Activated naive CD4-positive, alpha-beta T cell treated with anti-CD3 and anti-CD28 coated beads, Interleukin-2, amount 10 ng/mL, durations not matched to agents 7 days and 5 days (primary cell): Measurements from ENCODE around the gene DIS3L2.
A peak's percentile ranks its signal among the peaks of the same experiment; 100 is the strongest.
"Not testable (repeated sequence)": the region's sequence is repeated elsewhere in the genome, so short reads cannot be mapped to it uniquely, and the experiment has no call there.

ENCODE experiments used
- CTCF ChIA-PET: fragments of 350-600 bp; sonication (Branson Sonifier 250); formaldehyde crosslinking; loops from one replicate; lab custom pipeline; 2021; ENCODE audit warnings: antibody characterized with exemption; lab: Charles Lee
- DNase-seq: peaks from one replicate; pipeline ENCODE4 v3.0.0-alpha.2; 2020
- H3K27ac Mint-ChIP-seq: one replicate; pipeline ENCODE4 v1.8.0; 2021; ENCODE audit warnings: mild to moderate bottlenecking, moderate library complexity, mixed read lengths
- H3K27me3 Mint-ChIP-seq: one replicate; pipeline ENCODE4 v1.8.0; 2021; ENCODE audit warnings: mild to moderate bottlenecking, mixed read lengths
- H3K36me3 Mint-ChIP-seq: one replicate; pipeline ENCODE4 v1.8.0; 2021; ENCODE audit warnings: mixed read lengths
- H3K4me1 Mint-ChIP-seq: one replicate; pipeline ENCODE4 v1.8.0; 2021; ENCODE audit warnings: mixed read lengths
- H3K4me3 Mint-ChIP-seq: one replicate; pipeline ENCODE4 v1.8.0; 2021; ENCODE audit warnings: mild to moderate bottlenecking, moderate library complexity, mixed read lengths
- H3K9me3 Mint-ChIP-seq: one replicate; pipeline ENCODE4 v1.8.0; 2021; ENCODE audit warnings: mixed read lengths

Gene DIS3L2

DNA sequence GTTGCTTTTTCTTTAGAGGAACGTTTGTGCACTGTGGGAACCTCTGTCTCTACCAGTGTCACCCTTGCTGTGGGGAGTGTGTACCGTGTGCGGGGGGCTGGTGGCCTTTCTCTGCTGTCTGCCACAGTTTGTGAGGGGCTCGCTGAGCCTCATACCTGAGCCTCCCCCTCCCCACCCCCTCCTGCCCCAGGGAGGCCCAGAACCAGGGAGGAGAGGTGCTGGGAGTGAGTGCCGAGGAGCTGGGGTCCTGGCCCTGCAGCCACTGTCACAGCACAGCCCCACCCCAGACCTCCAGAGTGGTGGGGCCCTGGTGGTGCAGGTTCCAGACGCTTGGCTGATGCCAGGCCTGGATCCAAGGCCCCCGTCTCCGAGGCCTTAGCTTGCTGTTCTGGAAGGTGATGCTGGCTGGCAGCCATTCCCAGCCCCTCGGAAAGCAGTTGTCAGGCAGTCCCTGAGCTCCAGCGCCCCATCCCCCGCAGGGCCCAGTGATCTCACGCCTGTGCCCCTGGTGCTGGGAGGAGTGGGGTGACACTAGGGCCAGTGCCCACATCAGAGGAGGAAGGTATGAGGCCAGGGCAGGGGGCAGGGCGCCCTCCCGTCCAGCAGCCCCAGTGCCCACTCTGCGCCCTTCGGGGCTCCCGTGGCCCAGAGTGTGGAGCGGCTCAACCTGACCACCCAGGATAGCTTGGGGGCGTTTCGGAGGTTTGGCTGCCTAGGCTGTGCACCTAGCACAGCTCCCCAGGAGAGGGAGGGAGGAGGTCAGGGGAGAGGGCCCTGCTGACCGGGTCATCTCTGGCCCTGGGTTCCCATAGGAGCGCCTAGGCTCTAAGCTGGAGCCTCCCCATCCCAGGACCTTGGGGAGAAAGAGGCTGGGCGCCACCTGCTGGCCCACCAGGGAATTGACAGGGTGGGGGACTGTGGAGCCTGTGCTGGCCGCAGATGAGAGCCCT lies 364.1 kb downstream of the DIS3L2 start:
- peak; percentile 65 for DNase-seq
- peaks cover 30% of the 10 kb centered on the region for H3K4me1 Mint-ChIP-seq
- no peaks in the 10 kb centered on the region for H3K9me3 Mint-ChIP-seq
- no peak overlapping the region for H3K27ac Mint-ChIP-seq
- no peaks in the 10 kb centered on the region for H3K36me3 Mint-ChIP-seq
- H3K4me3 Mint-ChIP-seq, result no peak overlapping the region
- H3K27me3 Mint-ChIP-seq, result no peaks in the 10 kb centered on the region
- CTCF ChIA-PET, result interaction anchor here (0.9 to 5.1 kb wide), 17 partner anchors 11 to 425 kb away, joined by 3 to 40 read pairs (median 11); partner anchors contain the start of gene NPPC

DNA sequence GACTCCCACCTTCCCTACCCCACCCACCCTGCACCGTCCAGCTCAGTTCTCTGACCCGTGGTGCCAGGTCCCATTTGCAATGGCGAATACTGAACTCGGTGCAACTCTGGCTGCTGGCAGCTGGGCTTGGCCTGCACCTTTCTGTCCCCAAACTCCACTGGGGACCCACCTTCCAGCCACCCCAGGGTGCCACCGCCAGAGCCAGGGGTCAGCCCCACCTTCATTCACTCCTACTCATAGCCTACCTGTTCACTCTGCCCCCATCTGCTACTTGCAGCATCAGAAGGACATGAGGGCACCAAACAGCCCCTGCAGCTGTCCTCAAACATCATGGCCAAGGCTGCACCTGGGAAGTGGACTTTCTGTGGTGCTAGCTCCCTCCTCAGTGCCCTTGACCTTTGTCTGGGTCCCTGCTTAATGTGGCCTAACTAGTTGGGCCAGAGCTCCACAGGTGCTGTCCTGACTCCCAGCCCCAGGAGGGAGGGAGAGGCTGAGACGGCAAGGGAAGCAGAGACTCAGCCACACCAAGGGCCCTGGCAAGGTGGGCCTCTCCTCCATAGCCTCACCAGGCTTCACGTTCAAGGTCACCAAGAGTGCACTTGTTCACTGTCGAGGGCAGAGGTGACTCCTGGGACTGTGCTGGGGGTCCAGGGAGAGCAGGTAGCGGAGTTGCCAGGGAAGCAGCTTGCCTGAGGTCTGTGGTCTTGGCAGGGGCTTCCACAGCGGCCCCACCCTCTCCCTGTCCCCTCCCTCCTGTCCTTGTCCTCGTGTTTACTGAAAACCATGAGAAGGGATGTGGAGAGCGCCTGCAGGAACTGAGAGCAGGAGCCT lies 365.0 kb downstream of the DIS3L2 start:
- not testable (repeated sequence) for DNase-seq, H3K4me3 Mint-ChIP-seq, H3K27me3 Mint-ChIP-seq, H3K9me3 Mint-ChIP-seq, H3K27ac Mint-ChIP-seq, H3K36me3 Mint-ChIP-seq
- peaks cover 21% of the 10 kb centered on the region for H3K4me1 Mint-ChIP-seq
- CTCF ChIA-PET, result interaction anchor here (0.7 to 5.1 kb wide), 19 partner anchors 11 to 426 kb away, joined by 3 to 40 read pairs (median 8); partner anchors contain the start of gene NPPC

DNA sequence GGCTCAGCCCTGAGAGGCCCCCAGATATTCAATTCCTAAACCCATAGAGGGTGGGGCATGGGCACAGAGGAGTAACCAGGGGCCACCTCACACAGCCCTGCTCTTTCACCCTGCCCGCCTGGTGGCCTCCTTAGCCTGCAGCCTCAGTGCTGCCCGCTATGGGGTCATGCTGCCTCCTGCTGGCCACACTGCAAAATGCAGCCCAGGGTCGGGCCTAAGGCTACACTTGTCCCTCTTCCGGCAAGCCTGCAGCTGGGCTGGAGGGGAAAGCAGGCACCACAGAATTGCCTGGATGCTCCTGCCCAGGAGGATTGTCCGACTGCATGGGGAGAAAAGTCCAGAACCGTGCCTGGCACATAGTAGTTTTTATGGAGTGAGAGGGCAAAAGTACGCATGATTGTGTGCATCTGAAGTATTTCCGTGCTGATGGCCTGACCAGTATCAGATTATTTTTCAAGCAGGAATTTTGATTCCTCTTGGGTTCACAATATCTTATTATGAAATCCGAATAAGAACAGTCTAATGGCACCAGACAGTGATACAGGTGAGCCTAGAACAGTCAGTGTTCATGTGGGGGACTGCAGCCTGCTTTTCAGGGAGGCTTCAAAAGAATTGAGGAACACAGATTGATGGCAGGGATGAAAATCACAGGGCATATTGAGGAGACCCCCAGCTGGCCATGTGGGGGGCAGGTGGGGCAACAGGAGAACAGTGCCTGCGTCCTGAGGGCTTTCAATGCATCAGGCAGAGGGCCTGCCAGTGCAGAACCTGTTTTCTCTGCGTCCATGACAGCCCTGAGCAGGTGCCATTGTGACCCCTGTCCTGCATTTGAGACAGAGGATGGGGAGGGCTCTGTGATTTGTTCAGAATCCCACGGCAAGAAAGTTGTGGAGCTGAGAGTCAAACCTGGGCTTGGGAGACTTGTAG lies 365.9 kb downstream of the DIS3L2 start:
- Mint-ChIP-seq H3K9me3 (no peaks in the 10 kb centered on the region), H3K27me3 (no peaks in the 10 kb centered on the region), H3K4me1 (peaks cover 12% of the 10 kb centered on the region), H3K4me3 (no peak overlapping the region), H3K27ac (peak overlapping the region; percentile 28), H3K36me3 (no peaks in the 10 kb centered on the region)
- CTCF ChIA-PET, result interaction anchor here (0.6 to 5.1 kb wide), 20 partner anchors 12 to 420 kb away, joined by 3 to 40 read pairs (median 4); partner anchors contain the start of gene NPPC
- peak; percentile 91 for DNase-seq

GRCh38 chr2:232328032-232328422 lies 366.5 kb downstream of the DIS3L2 start:
- peak; percentile 20 for DNase-seq
- CTCF ChIA-PET, result interaction anchor here (0.6 to 5.1 kb wide), 12 partner anchors 11 to 421 kb away, joined by 3 to 40 read pairs (median 6); partner anchors contain the start of gene NPPC
- Mint-ChIP-seq H3K27ac (no peak overlapping the region), H3K36me3 (no peaks in the 10 kb centered on the region), H3K4me1 (peaks cover 5% of the 10 kb centered on the region), H3K4me3 (no peak overlapping the region), H3K9me3 (no peaks in the 10 kb centered on the region), H3K27me3 (no peaks in the 10 kb centered on the region)

- H3K36me3 Mint-ChIP-seq, result no peaks in the 10 kb centered on the region
- CTCF ChIA-PET, result interaction anchor here (0.6 to 5.1 kb wide), 10 partner anchors 10 to 422 kb away, joined by 3 to 40 read pairs (median 6); partner anchors contain the start of gene NPPC
- H3K27ac Mint-ChIP-seq, result no peak overlapping the region
- H3K4me1 Mint-ChIP-seq, result peaks cover 5% of the 10 kb centered on the region
- H3K27me3 Mint-ChIP-seq, result no peaks in the 10 kb centered on the region
- H3K9me3 Mint-ChIP-seq, result no peaks in the 10 kb centered on the region
- H3K4me3 Mint-ChIP-seq, result no peak overlapping the region
- peak; percentile 14 for DNase-seq
These were observed 367.3 kb downstream of the DIS3L2 start for GRCh38 chr2:232328516-232329460.

GRCh38 chr2:232329716-232330067 lies 368.2 kb downstream of the DIS3L2 start:
- Mint-ChIP-seq H3K27me3 (no peaks in the 10 kb centered on the region), H3K9me3 (no peaks in the 10 kb centered on the region), H3K4me3 (no peak overlapping the region), H3K36me3 (no peaks in the 10 kb centered on the region), H3K27ac (no peak overlapping the region), H3K4me1 (peaks cover 4% of the 10 kb centered on the region)
- CTCF ChIA-PET, result no interaction called here
- peak; percentile 8 for DNase-seq

DNA sequence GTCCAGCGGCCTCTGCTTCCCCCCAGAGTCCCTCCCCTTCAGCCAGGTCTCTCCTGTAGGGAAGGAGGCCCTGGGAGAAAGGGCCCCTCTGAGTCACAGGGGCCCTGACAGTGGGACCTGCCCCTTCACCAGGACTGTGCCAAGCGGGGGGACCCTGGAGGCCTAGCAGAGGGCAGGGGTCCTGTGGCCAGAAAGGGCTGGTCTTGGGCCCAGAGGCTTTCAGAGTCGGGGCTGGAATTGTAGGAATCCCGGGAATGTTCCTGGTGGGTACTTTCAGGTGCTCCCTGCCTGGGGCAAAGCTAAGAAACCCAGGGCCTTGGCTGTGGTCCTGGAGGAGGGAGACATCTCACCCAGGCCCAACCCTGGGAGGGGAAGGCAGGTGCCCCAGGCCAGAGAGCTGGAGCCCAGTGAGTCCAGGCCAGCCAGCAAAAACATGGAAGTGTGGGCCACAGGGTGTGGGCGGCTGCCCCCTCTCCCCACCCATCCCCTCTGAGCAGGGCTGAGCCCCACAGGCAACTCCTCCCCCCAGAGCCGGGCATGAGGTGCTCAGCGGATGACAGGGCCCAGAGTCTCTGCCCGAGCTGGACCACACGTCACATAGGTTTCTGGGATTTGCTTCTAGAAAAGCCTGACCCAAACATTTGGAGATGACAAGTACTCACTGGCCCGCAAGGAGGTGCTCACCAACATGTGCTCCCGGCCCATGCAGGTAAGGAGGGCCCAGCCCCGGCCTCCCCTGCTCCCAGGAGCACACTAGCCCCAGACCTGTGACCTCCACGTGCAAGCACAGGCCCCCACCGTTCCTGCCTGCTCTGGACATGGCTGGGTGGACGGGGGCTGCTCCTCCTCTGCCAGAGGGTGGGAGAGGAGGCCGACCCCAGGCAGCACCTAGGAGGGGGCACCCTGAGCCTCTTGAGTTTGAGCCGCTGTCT lies 368.8 kb downstream of the DIS3L2 start:
- H3K4me1 Mint-ChIP-seq, result peaks cover 4% of the 10 kb centered on the region
- no peak overlapping the region for H3K4me3 Mint-ChIP-seq
- CTCF ChIA-PET, result no interaction called here
- DNase-seq, result peak; percentile 16
- H3K27me3 Mint-ChIP-seq, result no peaks in the 10 kb centered on the region
- no peak overlapping the region for H3K27ac Mint-ChIP-seq
- H3K9me3 Mint-ChIP-seq, result no peaks in the 10 kb centered on the region
- no peaks in the 10 kb centered on the region for H3K36me3 Mint-ChIP-seq

DNA sequence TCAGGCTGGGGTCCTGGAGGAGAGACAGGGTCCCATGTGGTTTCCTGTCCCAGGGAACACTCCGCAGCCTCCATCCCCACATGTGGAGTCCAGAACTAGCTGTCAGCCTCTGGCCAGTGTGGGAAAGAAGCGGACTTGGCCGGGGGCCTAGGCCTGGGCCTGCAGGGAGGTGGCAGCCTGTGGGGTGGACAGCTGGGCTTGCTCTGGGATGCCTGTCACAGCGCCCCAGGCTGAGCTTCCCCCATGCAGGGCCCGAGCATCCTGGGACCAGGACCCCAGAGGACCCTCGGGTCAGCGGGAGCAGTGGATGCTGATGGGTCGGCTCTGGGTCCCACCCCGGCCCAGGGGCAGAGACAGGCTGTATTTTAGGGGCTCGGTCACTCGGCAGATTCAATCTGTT lies 369.5 kb downstream of the DIS3L2 start:
- H3K36me3 Mint-ChIP-seq, H3K9me3 Mint-ChIP-seq, CTCF ChIA-PET, H3K27me3 Mint-ChIP-seq, H3K4me3 Mint-ChIP-seq, H3K27ac Mint-ChIP-seq, H3K4me1 Mint-ChIP-seq: not testable (repeated sequence)
- DNase-seq, result peak; percentile 7

DNA sequence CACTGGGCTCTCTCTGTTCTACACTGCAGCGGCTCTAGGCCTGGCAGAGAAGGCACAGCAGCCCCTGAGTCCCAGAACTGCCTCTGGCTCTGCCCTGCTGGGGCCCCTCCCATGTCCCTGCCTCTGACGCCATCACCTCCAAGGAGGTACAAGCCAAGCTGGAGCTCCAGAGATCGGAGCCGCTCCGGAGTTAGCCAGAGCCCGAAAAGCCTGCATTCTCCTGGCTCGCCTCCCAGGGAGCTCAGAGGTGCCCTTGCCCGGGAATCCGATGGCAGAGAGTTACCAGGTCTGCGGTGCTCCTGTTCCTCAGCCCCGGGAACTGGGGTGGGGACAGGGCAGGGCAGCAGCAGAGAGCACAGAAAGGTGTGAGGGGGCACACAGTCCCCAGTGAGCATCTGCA lies 370.1 kb downstream of the DIS3L2 start:
- H3K4me3 Mint-ChIP-seq, H3K27me3 Mint-ChIP-seq, H3K4me1 Mint-ChIP-seq, H3K9me3 Mint-ChIP-seq, H3K27ac Mint-ChIP-seq, CTCF ChIA-PET, H3K36me3 Mint-ChIP-seq: not testable (repeated sequence)
- peak; percentile 6 for DNase-seq

GRCh38 chr2:232332244-232332939 lies 370.9 kb downstream of the DIS3L2 start:
- peak; percentile 11 for DNase-seq
- not testable (repeated sequence) for H3K4me3 Mint-ChIP-seq, H3K27ac Mint-ChIP-seq, H3K27me3 Mint-ChIP-seq, H3K36me3 Mint-ChIP-seq, H3K9me3 Mint-ChIP-seq, H3K4me1 Mint-ChIP-seq
- CTCF ChIA-PET, result interaction anchor here (5.3 kb wide), 1 partner anchor 32 kb away, joined by 41 read pairs; no protein-coding TSS in a partner anchor

DNA sequence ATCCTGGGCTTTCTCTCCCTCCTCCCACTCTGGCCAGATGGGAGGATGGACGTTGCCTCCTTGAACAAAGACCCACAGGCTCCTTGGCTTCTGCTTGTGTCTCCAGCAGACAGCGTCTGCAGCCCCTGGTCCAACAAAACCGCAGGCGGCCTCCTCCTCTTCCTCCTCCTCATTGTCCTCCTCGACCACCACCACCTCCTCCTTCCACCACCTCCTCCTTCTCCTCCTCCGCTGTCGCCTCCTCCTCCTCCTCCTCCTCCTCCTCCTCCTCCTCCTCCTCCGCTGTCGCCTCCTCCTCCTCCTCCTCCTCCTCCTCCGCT lies 371.4 kb downstream of the DIS3L2 start:
- Mint-ChIP-seq H3K27ac (no peak overlapping the region), H3K27me3 (no peaks in the 10 kb centered on the region), H3K36me3 (no peaks in the 10 kb centered on the region), H3K4me1 (no peaks in the 10 kb centered on the region), H3K9me3 (no peaks in the 10 kb centered on the region), H3K4me3 (no peak overlapping the region)
- CTCF ChIA-PET, result interaction anchor here (2.1 to 5.3 kb wide), 2 partner anchors 32 to 104 kb away, joined by 5 to 41 read pairs; no protein-coding TSS in a partner anchor
- DNase-seq, result no peak
